H1 (cell line): Measurements from ENCODE around the gene NDEL1. TPM values are rescaled to one million over a fixed set of nuclear protein-coding genes. Genes with fewer than 3 reads are reported as not detected.

Experiments used
- CTCF ChIA-PET: fragments of 300-600 bp; sonication (Branson Sonifier 250); formaldehyde crosslinking; loops from one replicate; lab custom pipeline; 2021; ENCODE audit not compliant: partially characterized antibody; lab: Charles Lee
- POLR2A ChIA-PET: fragments of 300-600 bp; sonication (Branson Sonifier 250); formaldehyde crosslinking; loops from one replicate; lab custom pipeline; 2021; ENCODE audit warnings: inconsistent platforms; ENCODE audit not compliant: partially characterized antibody; lab: Charles Lee
- DNase-seq, 2 experiments: peaks; one replicate each; pipeline versions ENCODE4 v3.0.0 to v3.0.0-alpha.2; 2010 to 2022; ENCODE audit warnings: low spot score in 2 of 2, low read depth in 1 of 2, mixed read lengths in 1 of 2
- FAIRE-seq: peaks from 2 replicates; lab custom pipeline; 2011; peaks lifted over from hg19 to GRCh38; lab: Jason Lieb, UNC
- H2AFZ ChIP-seq: 2 replicates; pipeline ENCODE4 v1.8.1; 2012; ENCODE audit warnings: low read length, inconsistent platforms
- H2AK5ac ChIP-seq: 2 replicates; pipeline ENCODE4 v1.6.1; 2013; ENCODE audit warnings: low read depth, low read length
- H2BK120ac ChIP-seq: replicated peaks from 2 replicates; pipeline ENCODE3; 2013; ENCODE audit warnings: low read depth, low read length, inconsistent platforms
- H2BK12ac ChIP-seq: 2 replicates; pipeline ENCODE4 v1.6.1; 2013; ENCODE audit warnings: low read depth, low read length
- H2BK15ac ChIP-seq: 2 replicates; pipeline ENCODE4 v1.6.1; 2013; ENCODE audit warnings: low read length
- H2BK20ac ChIP-seq: 2 replicates; pipeline ENCODE4 v1.6.1; 2013; ENCODE audit warnings: low read length
- H2BK5ac ChIP-seq: 2 replicates; pipeline ENCODE4 v1.6.1; 2013; ENCODE audit warnings: low read depth, low read length
- H3K14ac ChIP-seq: 2 replicates; pipeline ENCODE4 v1.6.1; 2013; ENCODE audit warnings: inconsistent platforms; ENCODE audit not compliant: insufficient read length
- H3K18ac ChIP-seq: 2 replicates; pipeline ENCODE4 v1.6.1; 2013; ENCODE audit warnings: low read length; ENCODE audit errors: extremely low read depth
- H3K23ac ChIP-seq: 2 replicates; pipeline ENCODE4 v1.6.1; 2013; ENCODE audit warnings: inconsistent platforms; ENCODE audit not compliant: insufficient read length
- H3K23me2 ChIP-seq: 2 replicates; pipeline ENCODE4 v1.6.1; 2013; ENCODE audit warnings: low read depth, low read length
- H3K27ac ChIP-seq: 2 replicates; pipeline ENCODE4 v1.6.1; 2011; ENCODE audit warnings: low read depth, low read length, inconsistent platforms
- H3K27me3 ChIP-seq, 4 experiments: replicated peaks in 1 of 4; 1 replicate in 1 of 4; 2 replicates in 3 of 4; pipeline versions ENCODE4 v1.6.1 to v1.8.1; 2011 to 2013; ENCODE audit warnings: low read length in 3 of 4, mild to moderate bottlenecking in 3 of 4, inconsistent platforms in 2 of 4, mixed read lengths in 2 of 4, moderate library complexity in 1 of 4; ENCODE audit not compliant: control insufficient read depth in 3 of 4, insufficient read depth in 3 of 4; ENCODE audit errors: extremely low read depth in 1 of 4
- H3K36me3 ChIP-seq, 4 experiments: 2 replicates each; pipeline versions ENCODE4 v1.6.1 to v1.8.1; 2011 to 2013; ENCODE audit warnings: mild to moderate bottlenecking in 4 of 4, low read length in 3 of 4, moderate library complexity in 2 of 4, control low read depth in 1 of 4, inconsistent platforms in 1 of 4; ENCODE audit not compliant: insufficient read depth in 4 of 4, control insufficient read depth in 2 of 4
- H3K4ac ChIP-seq: replicated peaks from 2 replicates; pipeline ENCODE3; 2013; ENCODE audit warnings: low read length, low read depth, mixed read lengths, inconsistent platforms; ENCODE audit not compliant: insufficient read length
- H3K4me1 ChIP-seq, 4 experiments: replicated peaks in 1 of 4; 1 replicate in 1 of 4; 2 replicates in 3 of 4; pipeline versions ENCODE4 v1.6.1 to v1.8.1; 2011 to 2013; ENCODE audit warnings: low read length in 3 of 4, inconsistent platforms in 2 of 4, mixed read lengths in 1 of 4; ENCODE audit not compliant: insufficient read depth in 4 of 4, control insufficient read depth in 3 of 4
- H3K4me2 ChIP-seq, 2 experiments: 2 replicates each; pipeline versions ENCODE4 v1.6.1 to v1.8.1; 2011 to 2013; ENCODE audit warnings: low read depth in 2 of 2, low read length in 2 of 2, control low read depth in 1 of 2, inconsistent platforms in 1 of 2, mild to moderate bottlenecking in 1 of 2; ENCODE audit not compliant: insufficient read depth in 1 of 2
- H3K4me3 ChIP-seq, 4 experiments: fragments of 200-600, 300-600 bp in 1 of 4; sonication (generic), shearing (Covaris generic), sonication (Bioruptor Twin) in 1 of 4; 2 replicates each; pipeline versions ENCODE4 v1.5.1 to v1.8.1; 2011 to 2016; ENCODE audit warnings: low read length in 4 of 4, low read depth in 3 of 4, control low read depth in 2 of 4, inconsistent platforms in 2 of 4, mild to moderate bottlenecking in 2 of 4, mixed read lengths in 1 of 4, moderate library complexity in 1 of 4; ENCODE audit not compliant: insufficient read depth in 2 of 4; ENCODE audit errors: extremely low read depth in 1 of 4
- H3K56ac ChIP-seq: replicated peaks from 2 replicates; pipeline ENCODE3; 2013; ENCODE audit warnings: low read depth, mild to moderate bottlenecking, mixed read lengths, low read length, inconsistent platforms; ENCODE audit not compliant: insufficient read length
- H3K79me1 ChIP-seq: 2 replicates; pipeline ENCODE4 v1.6.1; 2013; ENCODE audit warnings: low read depth, low read length, control low read depth
- H3K79me2 ChIP-seq, 2 experiments: 2 replicates each; pipeline versions ENCODE4 v1.6.1 to v1.8.1; 2012 to 2013; ENCODE audit warnings: low read length in 2 of 2, mild to moderate bottlenecking in 2 of 2, inconsistent platforms in 1 of 2; ENCODE audit not compliant: insufficient read depth in 2 of 2, control insufficient read depth in 1 of 2
- H3K9ac ChIP-seq, 4 experiments: replicated peaks in 1 of 4; 1 replicate in 1 of 4; 2 replicates in 3 of 4; pipeline versions ENCODE4 v1.6.1 to v1.8.1; 2011 to 2013; ENCODE audit warnings: low read depth in 3 of 4, low read length in 3 of 4, control low read depth in 2 of 4, mild to moderate bottlenecking in 2 of 4, moderate library complexity in 2 of 4, inconsistent platforms in 1 of 4; ENCODE audit errors: extremely low read depth in 1 of 4
- H3K9me3 ChIP-seq, 2 experiments: 2 replicates each; pipeline versions ENCODE4 v1.6.1 to v1.8.1; 2012 to 2013; ENCODE audit warnings: mild to moderate bottlenecking in 2 of 2, moderate library complexity in 2 of 2, control low read depth in 1 of 2, inconsistent platforms in 1 of 2, low read depth in 1 of 2, low read length in 1 of 2, mixed read lengths in 1 of 2; ENCODE audit not compliant: insufficient read depth in 2 of 2
- H4K20me1 ChIP-seq, 2 experiments: replicated peaks in 1 of 2; 2 replicates each; pipeline versions ENCODE3 to v1.8.1; 2011 to 2013; ENCODE audit warnings: inconsistent platforms in 2 of 2, low read length in 2 of 2, mild to moderate bottlenecking in 1 of 2; ENCODE audit not compliant: insufficient read depth in 2 of 2, control insufficient read depth in 1 of 2
- H4K5ac ChIP-seq: 2 replicates; pipeline ENCODE4 v1.6.1; 2013; ENCODE audit warnings: low read length, low read depth, mixed read lengths, inconsistent platforms; ENCODE audit not compliant: insufficient read length
- H4K8ac ChIP-seq: 2 replicates; pipeline ENCODE4 v1.8.0; 2013; ENCODE audit warnings: mild to moderate bottlenecking, moderate library complexity, low read length, inconsistent platforms; ENCODE audit not compliant: insufficient read depth; ENCODE audit errors: extremely low read depth
- H4K91ac ChIP-seq: replicated peaks from 2 replicates; pipeline ENCODE3; 2013; ENCODE audit warnings: low read length, mixed read lengths, inconsistent platforms; ENCODE audit not compliant: insufficient read length
- NRF1 ChIP-seq: IDR thresholded peaks from 2 replicates; pipeline ENCODE4 v1.6.1; 2011; ENCODE audit warnings: mild to moderate bottlenecking, low read depth, low read length, improper control_type of control experiment
- WGBS, 2 experiments: shearing (Covaris generic) in 1 of 2; methylation state at CpG; one replicate each; pipeline versions ENCODE4 v1.1.6 to v1.1.7; 2013 to 2015; ENCODE audit warnings: low lambda C conversion rate in 2 of 2, mixed read lengths in 2 of 2, inconsistent platforms in 1 of 2, low coverage in 1 of 2, missing lambda C conversion rate in 1 of 2; ENCODE audit not compliant: insufficient replicate concordance in 2 of 2, insufficient coverage in 1 of 2, insufficient read length in 1 of 2; ENCODE audit errors: extremely low coverage in 1 of 2, missing lambda C conversion rate in 1 of 2; 5-methylcytosine and 5-hydroxymethylcytosine counted together
- polyA plus RNA-seq, 7 experiments: library from polyadenylated mRNA; depleted of rRNA in 3 of 7; stranded (reverse) in 5 of 7; unstranded in 2 of 7; fragments of >200 nt in 5 of 7; fragments of 200-250 nt in 2 of 7; gene quantifications; 1 replicate in 5 of 7; 2 replicates in 1 of 7; 4 replicates in 1 of 7; pipeline versions ENCODE4 v1.2.1 to v1.2.3, GENCODE V29; 2011 to 2013; ENCODE audit warnings: missing spikeins in 2 of 7, mixed read lengths in 2 of 7
- total RNA-seq: library from RNA; stranded (reverse); fragmentation: NEBNext Ultra II Directional; extraction: Animal tissue kit (Norgen Biotek cat#: 25700); gene quantifications from 2 replicates; pipeline ENCODE4 v1.2.1, GENCODE V29; 2021

NDEL1 gene
- total and polyA plus RNA-seq, 2 of the 8 experiments (the other 6 are each of a cell fraction or from before 2014, with no cell fraction given): 31.1 to 32.9 TPM

DNA sequence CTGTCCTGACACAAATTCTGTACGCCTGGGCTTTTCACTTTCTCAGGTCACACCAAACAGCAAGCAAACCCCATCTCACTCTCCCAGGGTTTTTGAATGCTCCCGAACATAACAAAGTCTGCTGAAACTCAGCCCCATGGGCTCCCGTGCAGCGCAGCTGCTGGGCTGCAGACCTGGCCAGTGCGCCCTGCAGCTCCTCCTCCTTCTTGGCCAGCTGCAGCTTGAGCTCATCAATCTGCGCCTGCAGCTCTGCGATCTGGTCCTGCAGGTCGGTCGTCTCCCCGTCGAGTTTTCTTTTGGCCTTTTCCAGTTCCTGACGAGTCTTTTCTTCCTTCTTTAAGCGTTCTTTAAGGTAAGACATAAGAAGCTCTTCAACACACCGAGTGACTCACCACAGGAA, 70.5 kb downstream of the NDEL1 start:
- no peak overlapping the region for H3K27ac ChIP-seq
- H3K36me3 ChIP-seq: peaks cover 52 to 96% (median 74%) of the 10 kb centered on the region in 4 experiments
- H3K9ac ChIP-seq: no peak overlapping the region
- H3K79me2 ChIP-seq: no peaks in the 10 kb centered on the region
- TF ChIP-seq NRF1: no peak
- H2BK20ac ChIP-seq: no peak overlapping the region
- DNase-seq (no peak), FAIRE-seq (no peak)
- no peak overlapping the region for H3K4me2 ChIP-seq
- H2BK5ac ChIP-seq: no peak overlapping the region
- POLR2A ChIA-PET: interaction anchor here (1.5 kb wide), 1 partner anchor 10 kb away, joined by 5 read pairs; no protein-coding TSS in a partner anchor
- no peaks in the 10 kb centered on the region; the same call in 1 of the 2 replicates for H3K79me1 ChIP-seq
- WGBS, 2 experiments: 92% methylated on average over 14 of the region's 14 CpGs; no CpG with 5 or more reads in 1 of the 2 experiments
- no peak overlapping the region for H2BK15ac ChIP-seq
- no peak overlapping the region for H3K4ac ChIP-seq
- H3K9me3 ChIP-seq: no peaks in the 10 kb centered on the region
- H3K4me1 ChIP-seq: no peaks in the 10 kb centered on the region
- no peak overlapping the region for H3K4me3 ChIP-seq
- no peak overlapping the region for H4K5ac ChIP-seq
- no peak overlapping the region for H2AK5ac ChIP-seq
- no peak overlapping the region for H4K8ac ChIP-seq
- no peak overlapping the region for H3K56ac ChIP-seq
- H3K18ac ChIP-seq: no peak overlapping the region
- no peak overlapping the region for H2AFZ ChIP-seq
- no peaks in the 10 kb centered on the region for H3K23me2 ChIP-seq
- H3K27me3 ChIP-seq: no peaks in the 10 kb centered on the region
- H2BK120ac ChIP-seq: no peak overlapping the region
- H2BK12ac ChIP-seq: no peak overlapping the region
- H3K23ac ChIP-seq: no peak overlapping the region
- peaks cover 4 to 6% of the 10 kb centered on the region in 2 experiments for H4K20me1 ChIP-seq
- CTCF ChIA-PET: interaction anchor here (0.8 kb wide), 1 partner anchor 16 kb away, joined by 3 read pairs; no protein-coding TSS in a partner anchor
- H3K14ac ChIP-seq: no peak overlapping the region
- H4K91ac ChIP-seq: no peak overlapping the region
